ENCODE data around the gene TSPEAR.

DNA sequence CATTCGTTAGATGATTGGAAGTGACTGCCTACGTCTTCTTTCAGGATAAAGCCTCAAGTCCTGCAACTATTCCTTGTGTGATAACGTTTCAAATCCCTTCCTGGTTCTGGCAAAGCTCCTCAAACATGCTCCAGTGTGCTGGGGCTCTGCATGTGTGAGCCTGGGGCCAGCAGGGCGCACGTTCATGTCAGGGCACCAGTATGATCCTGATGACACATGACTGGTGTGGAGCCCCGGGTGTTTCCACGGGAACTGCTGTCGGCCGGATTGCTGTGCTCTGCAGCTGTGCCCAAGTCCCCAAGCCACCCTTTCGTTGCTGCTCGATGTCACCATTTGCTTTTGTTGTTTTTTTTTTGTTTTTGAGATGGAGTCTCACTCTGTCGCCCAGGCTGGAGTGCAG, 192.7 kb downstream of the TSPEAR start:
- TF ChIP-seq, protein P1, sequence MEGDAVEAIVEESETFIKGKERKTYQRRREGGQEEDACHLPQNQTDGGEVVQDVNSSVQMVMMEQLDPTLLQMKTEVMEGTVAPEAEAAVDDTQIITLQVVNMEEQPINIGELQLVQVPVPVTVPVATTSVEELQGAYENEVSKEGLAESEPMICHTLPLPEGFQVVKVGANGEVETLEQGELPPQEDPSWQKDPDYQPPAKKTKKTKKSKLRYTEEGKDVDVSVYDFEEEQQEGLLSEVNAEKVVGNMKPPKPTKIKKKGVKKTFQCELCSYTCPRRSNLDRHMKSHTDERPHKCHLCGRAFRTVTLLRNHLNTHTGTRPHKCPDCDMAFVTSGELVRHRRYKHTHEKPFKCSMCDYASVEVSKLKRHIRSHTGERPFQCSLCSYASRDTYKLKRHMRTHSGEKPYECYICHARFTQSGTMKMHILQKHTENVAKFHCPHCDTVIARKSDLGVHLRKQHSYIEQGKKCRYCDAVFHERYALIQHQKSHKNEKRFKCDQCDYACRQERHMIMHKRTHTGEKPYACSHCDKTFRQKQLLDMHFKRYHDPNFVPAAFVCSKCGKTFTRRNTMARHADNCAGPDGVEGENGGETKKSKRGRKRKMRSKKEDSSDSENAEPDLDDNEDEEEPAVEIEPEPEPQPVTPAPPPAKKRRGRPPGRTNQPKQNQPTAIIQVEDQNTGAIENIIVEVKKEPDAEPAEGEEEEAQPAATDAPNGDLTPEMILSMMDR (IDR thresholded peaks at IDR 0.05 in 4 of 5, conservative IDR thresholded peaks at IDR 0.05 in 1 of 5), result no peak
- TF ChIP-seq POLR2A (IDR thresholded peaks at IDR 0.05), result no peak

Measured in gastrocnemius medialis (tissue), 4 donors.